Motor neuron (in vitro differentiated cells): Measurements from ENCODE around the gene GOLGA8M. TPM values are rescaled to one million over a fixed set of nuclear protein-coding genes. Genes with fewer than 3 reads are reported as not detected.
"Not testable (repeated sequence)": the region's sequence is repeated elsewhere in the genome, so short reads cannot be mapped to it uniquely, and the experiment has no call there.

Experiments used
- ATAC-seq, 8 experiments: fragments of 200-7000 bp; cut with Tn5 transposase; replicated peaks in 6 of 8; 2 replicates each; pipeline ENCODE4 v1.8.0; 2021; ENCODE audit warnings: mild to moderate bottlenecking in 8 of 8, moderate library complexity in 8 of 8
- H3K27ac ChIP-seq, 2 donors: fragments of 250-450 bp; sonication (Bioruptor Pico); 2 replicates each; pipeline ENCODE4 v1.9.0; 2021; ENCODE audit warnings: antibody characterized with exemption in 2 of 2, mild to moderate bottlenecking in 2 of 2, moderate library complexity in 1 of 2
- H3K4me1 ChIP-seq, 2 donors: fragments of 250-450 bp; sonication (Bioruptor Pico); replicated peaks in 1 of 2; 2 replicates each; pipeline ENCODE4 v1.6.1; 2021; ENCODE audit warnings: antibody characterized with exemption in 2 of 2, mild to moderate bottlenecking in 2 of 2, moderate library complexity in 1 of 2
- H3K4me3 ChIP-seq, 5 donors: fragments of 250-450 bp; sonication (Bioruptor Pico); 2 replicates each; pipeline ENCODE4 v1.9.0; 2021; ENCODE audit warnings: antibody characterized with exemption in 5 of 5, mild to moderate bottlenecking in 5 of 5, moderate library complexity in 4 of 5
- WGBS, 10 experiments: fragments of 450-650 bp; shearing (Covaris generic); methylation state at CpG; one replicate each; pipeline ENCODE4 v1.0.0; 2022; 5-methylcytosine and 5-hydroxymethylcytosine counted together
- in situ Hi-C, 9 experiments: fragments of 400-800 bp; cut with MboI; loops; one replicate each; pipeline ENCODE4 v1.15.0; 2021; ENCODE audit warnings: low sequenced_read_pairs in 9 of 9, low pct_unique_long_range_greater_than_20kb in 2 of 9; ENCODE audit not compliant: unreplicated experiment in 9 of 9
- total RNA-seq, 8 experiments: library from RNA; unstranded; fragments of 300-600 nt; gene quantifications; 2 replicates each; pipeline versions ENCODE4 v1.2.3 to v1.2.4, GENCODE V29; 2022

Gene GOLGA8M
- total RNA-seq, 8 experiments from 2014 or later = 0.51 TPM; not detected in 7

GRCh38 chr15:28703927-28704326 is 8.3 kb downstream of the GOLGA8M start:
- WGBS, 10 experiments = 66% methylated on average over 3 of the region's 9 CpGs; no CpG with 5 or more reads in 9 of the 10 experiments
- ATAC-seq = not testable (repeated sequence)

GRCh38 chr15:28702427-28702826 is 9.8 kb downstream of the GOLGA8M start:
- ATAC-seq, in situ Hi-C loops, H3K4me3 ChIP-seq, H3K4me1 ChIP-seq, H3K27ac ChIP-seq: not testable (repeated sequence)
- WGBS, 10 experiments = no CpG with 5 or more reads among the region's 11 CpGs

More at GRCh38 chr15:28703927-28704326, 8.3 kb downstream of the GOLGA8M start:
- H3K27ac ChIP-seq, H3K4me3 ChIP-seq, H3K4me1 ChIP-seq, in situ Hi-C loops: not testable (repeated sequence)

- H3K4me3 ChIP-seq, in situ Hi-C loops, ATAC-seq, H3K4me1 ChIP-seq, H3K27ac ChIP-seq: not testable (repeated sequence)
- 85 to 100% (median 93%) methylated on average over 3 to 15 of the region's 26 CpGs; no CpG with 5 or more reads in 1 of the 10 experiments for WGBS, 10 experiments
These were observed 18.0 kb downstream of the GOLGA8M start for GRCh38 chr15:28694006-28694751.

DNA sequence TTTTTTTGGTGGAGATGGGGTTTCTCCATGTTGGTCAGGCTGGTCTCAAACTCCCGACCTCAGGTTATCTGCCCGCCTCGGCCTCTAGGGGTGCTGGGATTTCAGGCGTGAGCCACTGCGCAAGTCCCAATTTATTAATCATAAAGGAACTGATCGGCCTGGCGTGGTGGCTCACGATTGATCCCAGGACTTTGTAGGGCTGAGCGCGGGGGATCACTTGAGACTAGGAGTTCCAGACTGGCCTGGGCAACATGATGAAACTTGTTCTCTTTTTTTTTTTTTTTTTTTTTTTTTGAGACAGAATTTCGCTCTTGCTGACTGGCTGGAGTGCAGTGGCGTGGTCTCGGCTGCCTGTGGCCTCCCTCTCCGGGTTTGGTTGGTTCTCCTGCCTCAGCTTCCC is 19.2 kb downstream of the GOLGA8M start:
- in situ Hi-C loops, ATAC-seq, H3K27ac ChIP-seq, H3K4me3 ChIP-seq, H3K4me1 ChIP-seq: not testable (repeated sequence)
- 98% methylated on average over 6 of the region's 14 CpGs; no CpG with 5 or more reads in 9 of the 10 experiments for WGBS, 10 experiments

DNA sequence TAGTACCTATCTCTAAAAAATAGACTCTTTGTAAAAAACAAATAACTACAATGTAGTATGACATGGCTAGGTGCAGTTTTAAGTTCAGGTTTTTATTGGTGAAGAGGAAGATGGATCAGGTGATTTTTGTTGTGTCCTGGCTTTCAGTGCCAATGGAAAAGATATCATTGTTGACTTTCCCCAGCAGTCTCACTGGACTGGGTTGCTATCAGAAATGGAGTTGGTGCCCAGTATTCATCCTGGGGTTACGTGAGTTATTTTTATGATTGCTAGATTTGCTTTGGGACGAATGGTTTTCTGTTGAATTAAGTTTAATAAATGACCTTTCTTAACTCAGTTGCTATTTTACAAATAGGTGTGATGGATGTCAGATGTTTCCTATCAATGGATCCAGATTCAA is 38.7 kb downstream of the GOLGA8M start:
- H3K27ac ChIP-seq, ATAC-seq, in situ Hi-C loops, H3K4me3 ChIP-seq, H3K4me1 ChIP-seq: not testable (repeated sequence)
- WGBS, 10 experiments = no CpG with 5 or more reads among the region's 2 CpGs

GRCh38 chr15:28672122-28672521 is 40.1 kb downstream of the GOLGA8M start:
- H3K27ac ChIP-seq, in situ Hi-C loops, H3K4me3 ChIP-seq, H3K4me1 ChIP-seq, ATAC-seq: not testable (repeated sequence)
- no CpG with 5 or more reads among the region's 3 CpGs for WGBS, 10 experiments

GRCh38 chr15:28666402-28666801 is 45.8 kb downstream of the GOLGA8M start:
- H3K4me1 ChIP-seq, in situ Hi-C loops, H3K27ac ChIP-seq, ATAC-seq, H3K4me3 ChIP-seq: not testable (repeated sequence)
- WGBS, 10 experiments = no CpG with 5 or more reads among the region's 4 CpGs

GRCh38 chr15:28664575-28664974 is 47.6 kb downstream of the GOLGA8M start:
- H3K4me1 ChIP-seq, H3K4me3 ChIP-seq, in situ Hi-C loops, H3K27ac ChIP-seq, ATAC-seq: not testable (repeated sequence)
- 83 to 100% (median 100%) methylated on average over 1 to 4 of the region's 6 CpGs; no CpG with 5 or more reads in 4 of the 10 experiments for WGBS, 10 experiments

DNA sequence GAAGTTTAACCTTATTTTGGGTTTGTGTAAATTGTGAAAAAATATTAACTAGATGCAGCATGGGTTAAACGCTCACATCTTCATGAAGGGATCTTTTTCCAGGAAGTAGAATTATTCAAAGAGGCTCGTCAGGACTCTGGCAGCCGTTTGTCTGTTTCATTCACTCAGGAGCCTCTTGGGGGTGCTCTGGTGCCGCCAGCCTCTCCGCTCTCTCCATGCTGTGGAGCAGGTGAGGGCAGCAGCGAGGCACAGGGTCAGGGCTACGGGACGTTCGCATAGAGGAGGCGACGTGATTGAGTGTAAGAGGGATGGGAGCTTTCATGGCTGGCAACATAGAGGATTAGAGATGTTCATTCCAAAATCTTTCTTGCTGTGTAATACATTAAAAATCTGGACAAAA is 48.5 kb downstream of the GOLGA8M start:
- H3K4me3 ChIP-seq, H3K4me1 ChIP-seq, in situ Hi-C loops, H3K27ac ChIP-seq: not testable (repeated sequence)
- no CpG with 5 or more reads among the region's 11 CpGs for WGBS, 10 experiments
- ATAC-seq = peak in 6 of 8 experiments; percentile 33 to 86 (median 62)

DNA sequence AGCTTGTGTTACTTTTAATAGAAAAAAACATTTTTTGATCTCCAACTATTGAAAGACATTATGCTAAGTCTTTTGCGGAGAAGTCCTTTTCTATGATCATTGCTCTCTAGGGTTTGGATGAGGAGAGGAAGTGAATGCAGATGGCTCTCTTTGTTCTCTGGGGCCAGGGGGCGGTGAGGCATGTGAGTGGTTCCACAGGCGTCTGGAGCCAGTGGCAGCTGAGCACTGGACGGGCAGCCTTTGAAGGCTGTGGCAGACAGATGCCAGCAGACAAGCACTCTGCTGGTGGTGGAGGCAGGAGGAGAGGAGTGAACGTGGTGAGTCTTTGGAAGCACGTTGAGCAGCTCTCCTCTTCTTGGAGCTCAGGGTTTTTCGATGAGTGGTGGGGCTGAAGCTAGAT is 51.5 kb downstream of the GOLGA8M start:
- no CpG with 5 or more reads among the region's 7 CpGs for WGBS, 10 experiments
- in situ Hi-C loops, H3K4me3 ChIP-seq, H3K4me1 ChIP-seq, H3K27ac ChIP-seq: not testable (repeated sequence)
- ATAC-seq = peak in 5 of 8 experiments; percentile 68 to 84 (median 81)

GRCh38 chr15:28656018-28656360 is 56.2 kb downstream of the GOLGA8M start:
- ATAC-seq, in situ Hi-C loops, H3K4me3 ChIP-seq, H3K27ac ChIP-seq, H3K4me1 ChIP-seq: not testable (repeated sequence)
- WGBS, 10 experiments = no CpG with 5 or more reads among the region's 4 CpGs

- H3K27ac ChIP-seq, H3K4me1 ChIP-seq, in situ Hi-C loops, H3K4me3 ChIP-seq, ATAC-seq: not testable (repeated sequence)
- WGBS, 10 experiments = no CpG with 5 or more reads among the region's 30 CpGs
These were observed 56.7 kb downstream of the GOLGA8M start for GRCh38 chr15:28655329-28656017.

DNA sequence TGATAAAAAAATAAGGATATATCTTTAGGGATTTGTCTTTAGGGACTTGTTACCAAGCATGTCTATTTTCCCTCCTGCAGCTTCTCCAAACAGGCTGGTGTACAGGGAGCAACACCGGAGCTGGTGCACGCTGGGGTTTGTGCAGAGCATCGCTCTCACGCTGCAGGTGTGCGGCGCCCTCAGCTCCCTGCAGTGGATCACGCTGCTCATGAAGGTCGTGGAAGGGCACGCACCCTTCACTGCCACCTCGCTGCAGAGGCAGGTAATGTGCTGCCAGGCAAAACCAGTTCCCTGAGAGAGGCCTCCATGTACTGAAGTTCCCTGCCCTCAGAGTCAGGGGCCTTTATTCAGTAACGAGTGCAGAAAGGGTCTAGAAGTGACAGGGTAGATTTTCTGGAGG is 58.0 kb downstream of the GOLGA8M start:
- H3K4me1 ChIP-seq, H3K4me3 ChIP-seq, in situ Hi-C loops, H3K27ac ChIP-seq, ATAC-seq: not testable (repeated sequence)
- no CpG with 5 or more reads among the region's 11 CpGs for WGBS, 10 experiments

DNA sequence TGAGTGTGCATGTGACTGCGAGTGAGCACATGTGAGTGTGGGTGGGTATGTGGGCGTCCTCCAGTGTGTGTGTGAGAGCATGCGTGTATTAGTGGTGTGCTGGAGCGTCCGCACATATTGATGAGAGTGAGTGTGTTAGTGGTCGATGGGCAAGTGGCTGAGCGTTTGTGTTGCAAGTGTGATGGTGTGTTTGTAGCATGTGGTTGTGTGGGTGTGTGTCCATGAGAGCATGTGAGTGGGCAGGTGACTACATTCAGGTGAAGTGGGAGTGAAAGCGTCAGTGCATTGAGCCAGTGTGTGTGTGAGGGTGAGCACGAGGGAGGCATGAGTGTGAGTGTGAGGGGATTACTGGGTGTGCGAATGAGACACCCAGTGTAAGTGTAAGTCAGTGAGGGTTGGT is 59.7 kb downstream of the GOLGA8M start:
- ATAC-seq, in situ Hi-C loops, H3K4me1 ChIP-seq, H3K4me3 ChIP-seq, H3K27ac ChIP-seq: not testable (repeated sequence)
- no CpG with 5 or more reads among the region's 10 CpGs for WGBS, 10 experiments
